ENCODE measurements around the gene MAML2. TPM values are rescaled to one million over a fixed set of nuclear protein-coding genes. Genes with fewer than 3 reads are reported as not detected.

Gene MAML2
- total and polyA plus RNA-seq, 2 experiments from 2014 or later: 2.0 to 7.1 TPM

- no peak for TF ChIP-seq ZNF462 (CRISPR knock-in tag; IDR thresholded peaks at IDR 0.05)
- TF ChIP-seq ZNF114 (CRISPR knock-in tag; IDR thresholded peaks at IDR 0.05): no peak
- TF ChIP-seq CTCF (conservative IDR thresholded peaks at IDR 0.05; ENCODE audit: low read depth in 2 of 2): no peak
- TF ChIP-seq EZH2phosphoT487 (IDR thresholded peaks at IDR 0.05; ENCODE audit: unreplicated experiment): no peak
- TF ChIP-seq ETS1 (IDR thresholded peaks at IDR 0.05): no peak
- TF ChIP-seq JUNB (IDR thresholded peaks at IDR 0.05; ENCODE audit: unreplicated experiment): no peak
These were observed 208.4 kb downstream of the MAML2 start (continued) for GRCh38 chr11:96134602-96135001.

GRCh38 chr11:96132437-96132836 lies 210.6 kb downstream of the MAML2 start:
- Mint-ChIP-seq H3K36me3 (ENCODE audit: low read depth) (no peaks in the 10 kb centered on the region), H3K27ac (no peak overlapping the region), H3K9me3 (no peaks in the 10 kb centered on the region), H3K4me3 (no peak overlapping the region), H3K4me1 (peaks cover 10% of the 10 kb centered on the region), H3K27me3 (ENCODE audit: insufficient read depth, low read depth, poor library complexity) (no peaks in the 10 kb centered on the region)
- Histone ChIP-seq H3K79me2 (replicated peaks; ENCODE audit: insufficient read depth) (no peaks in the 10 kb centered on the region), H3K4me3 (no peak overlapping the region), H4K20me1 (replicated peaks; ENCODE audit: insufficient read depth) (no peaks in the 10 kb centered on the region), H3K27me3 (ENCODE audit: insufficient read depth) (no peaks in the 10 kb centered on the region), H3F3A (replicated peaks; ENCODE audit: low read depth) (no peaks in the 10 kb centered on the region), H3K36me3 (ENCODE audit: insufficient read depth) (no peaks in the 10 kb centered on the region), H3K4me1 (ENCODE audit: insufficient read depth) (0 out of 2 replicates have a peak, but pooled peaks cover 5% of the 10 kb centered on the region), H2AFZ (no peak overlapping the region), H3K9me2 (ENCODE audit: insufficient read depth) (peaks cover 6% of the 10 kb centered on the region; the same call in 1 of the 2 replicates), H3K4me2 (no peak overlapping the region), H3K27ac (ENCODE audit: low read depth) (no peak overlapping the region)
- DNase-seq (ENCODE audit: low spot score): no peak
- no peak for ATAC-seq
- no peak for TF ChIP-seq ZNF114 (CRISPR knock-in tag; IDR thresholded peaks at IDR 0.05)
- TF ChIP-seq CTCF (conservative IDR thresholded peaks at IDR 0.05; ENCODE audit: low read depth in 2 of 2): no peak

All from GM23338 (cell line).